Activated CD4-positive, alpha-beta T cell treated with anti-CD3 and anti-CD28 coated beads, Interleukin-2, amount 10 ng/mL, durations not matched to agents 24 days and 14 days (primary cell): ENCODE results near the gene TIMP1. TPM values are rescaled to one million over a fixed set of nuclear protein-coding genes. Genes with fewer than 3 reads are reported as not detected.

Source experiments
- DNase-seq: peaks from one replicate; pipeline ENCODE4 v3.0.0; 2022
- H3K27ac Mint-ChIP-seq: one replicate; pipeline ENCODE4 v1.8.0; 2022; ENCODE audit warnings: mild to moderate bottlenecking, mixed read lengths
- H3K27me3 Mint-ChIP-seq: one replicate; pipeline ENCODE4 v1.8.0; 2022; ENCODE audit warnings: mixed read lengths
- H3K36me3 Mint-ChIP-seq: one replicate; pipeline ENCODE4 v1.8.0; 2022; ENCODE audit warnings: low read depth, mild to moderate bottlenecking, mixed read lengths
- H3K4me1 Mint-ChIP-seq: one replicate; pipeline ENCODE4 v1.8.0; 2021; ENCODE audit warnings: mixed read lengths
- H3K4me3 Mint-ChIP-seq: one replicate; pipeline ENCODE4 v1.8.0; 2022; ENCODE audit warnings: mild to moderate bottlenecking, moderate library complexity, mixed read lengths
- H3K9me3 Mint-ChIP-seq: one replicate; pipeline ENCODE4 v1.8.0; 2021; ENCODE audit warnings: mixed read lengths
- intact Hi-C: fragments of 100-400 bp; cut with micrococcal nuclease; formaldehyde crosslinking; loops from one replicate; pipeline ENCODE4 v1.15.1; 2023
- total RNA-seq: library from RNA; stranded (reverse); gene quantifications from 2 replicates; pipeline ENCODE4 v1.2.3, GENCODE V29; 2022

The TIMP1 gene
- total RNA-seq, result 65.2 and 65.6 TPM in 2 replicates

DNA sequence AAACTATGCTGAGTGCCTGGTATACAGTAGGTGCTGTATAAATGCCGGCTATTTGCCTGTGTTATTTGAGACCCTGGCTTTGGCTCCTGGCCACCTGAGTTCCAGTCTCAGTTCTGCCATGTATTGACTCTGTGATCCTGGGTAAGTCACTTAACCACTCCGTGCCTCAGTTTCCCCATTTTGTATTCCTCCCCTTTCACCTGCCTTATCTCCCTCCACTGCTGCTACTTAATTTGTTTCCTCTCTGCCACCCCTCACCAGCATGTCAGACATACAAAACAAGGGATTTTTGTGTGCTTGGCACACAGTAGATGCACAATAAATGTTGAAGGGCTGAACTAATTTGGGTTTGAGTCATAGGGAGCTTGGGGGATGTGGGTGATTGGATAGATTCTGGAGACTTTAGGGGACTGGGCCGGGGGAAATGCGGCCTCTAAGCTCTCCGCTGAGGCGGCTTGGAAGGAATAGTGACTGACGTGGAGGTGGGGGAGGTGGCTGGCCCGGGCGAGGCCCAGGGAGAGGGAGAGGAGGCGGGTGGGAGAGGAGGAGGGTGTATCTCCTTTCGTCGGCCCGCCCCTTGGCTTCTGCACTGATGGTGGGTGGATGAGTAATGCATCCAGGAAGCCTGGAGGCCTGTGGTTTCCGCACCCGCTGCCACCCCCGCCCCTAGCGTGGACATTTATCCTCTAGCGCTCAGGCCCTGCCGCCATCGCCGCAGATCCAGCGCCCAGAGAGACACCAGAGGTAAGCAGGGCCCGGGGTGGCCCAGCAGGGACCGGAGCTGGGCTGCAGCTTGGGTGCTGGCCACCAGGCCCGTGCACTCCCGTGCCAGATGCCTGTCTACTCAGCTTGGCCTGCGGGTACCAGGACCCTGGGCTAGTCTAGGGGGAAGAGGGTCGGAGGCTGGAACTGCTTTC, at the start of gene TIMP1:
Gene TIMP1, plus strand, starts transcription at position 706 of the 917 bp plus-strand sequence. CDS start 980 bp downstream, outside the sequence.
- peaks cover 12% of the 10 kb centered on the region for H3K36me3 Mint-ChIP-seq
- peaks cover under 1% of the 10 kb centered on the region for H3K27me3 Mint-ChIP-seq
- no peaks in the 10 kb centered on the region for H3K9me3 Mint-ChIP-seq
- H3K27ac Mint-ChIP-seq, result peak within 1 kb of the TSS; percentile 81
- peak within 1 kb of the TSS; percentile 80 for H3K4me3 Mint-ChIP-seq
- peak; percentile 93 for DNase-seq
- intact Hi-C loops, result loop anchor here (2.0 to 5.0 kb wide), 4 partner anchors 21 to 69 kb away; partner anchors contain the start of genes ARAF and ELK1
- peaks cover 40% of the 10 kb centered on the region for H3K4me1 Mint-ChIP-seq

DNA sequence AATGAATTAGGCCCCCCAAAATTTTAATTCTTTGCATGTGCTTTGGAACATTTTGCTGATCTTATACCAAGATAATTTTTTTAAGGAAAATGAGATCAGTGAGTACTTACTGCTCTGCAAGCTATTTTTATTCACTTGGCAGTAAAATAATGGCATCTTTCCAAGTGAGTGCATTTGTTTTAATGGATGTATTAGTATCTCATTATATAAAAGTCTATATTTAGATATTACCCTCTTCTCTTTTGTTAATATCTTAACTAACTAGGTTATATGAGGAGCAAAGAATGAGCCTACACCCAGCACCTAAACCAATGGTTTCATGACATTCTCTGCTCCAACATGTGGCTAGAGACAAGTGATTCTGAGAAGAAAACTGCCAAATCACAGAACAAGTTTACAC, 42.4 kb upstream of the TIMP1 start:
- no peak for DNase-seq
- Mint-ChIP-seq H3K27ac (no peak overlapping the region), H3K27me3 (no peaks in the 10 kb centered on the region), H3K4me1 (no peaks in the 10 kb centered on the region), H3K36me3 (no peaks in the 10 kb centered on the region), H3K9me3 (no peaks in the 10 kb centered on the region), H3K4me3 (no peak overlapping the region)
- intact Hi-C loops, result no loop called here

DNA sequence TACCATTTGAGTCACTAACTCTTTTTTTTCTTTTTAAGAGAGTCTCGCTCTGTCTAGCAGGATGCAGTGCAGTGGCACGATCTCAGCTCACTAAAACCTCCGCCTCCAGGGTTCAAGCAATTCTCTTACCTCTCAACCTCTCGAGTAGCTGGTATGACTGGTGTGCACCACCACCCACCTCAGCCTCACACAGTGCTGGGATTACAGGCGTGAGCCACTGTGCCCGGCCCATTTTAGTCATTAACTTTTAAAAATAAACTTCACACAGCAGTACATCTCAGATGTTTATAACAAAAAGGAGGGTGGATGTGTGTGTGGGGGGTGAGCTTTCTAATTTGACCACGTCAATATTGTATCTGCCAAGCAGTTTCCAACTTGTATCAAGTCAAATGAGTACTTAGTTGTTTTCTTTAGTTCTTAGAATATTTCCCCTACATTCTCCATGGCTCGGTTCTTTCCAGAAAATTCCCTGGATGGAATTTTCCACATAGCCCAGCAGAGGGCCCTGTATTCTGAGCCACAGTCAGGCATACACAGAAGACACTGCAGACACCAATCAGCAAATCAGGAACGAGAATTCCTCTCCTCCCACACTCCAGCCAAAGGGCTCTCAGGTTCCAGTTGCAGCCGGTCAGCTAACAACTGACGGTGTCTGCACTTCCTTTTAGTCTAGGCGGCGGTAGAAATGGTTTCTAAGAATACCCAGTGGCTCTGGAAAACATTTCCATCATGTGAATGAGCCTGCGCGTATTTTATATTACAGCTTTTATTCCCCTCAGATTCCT, 41.3 kb upstream of the TIMP1 start:
- H3K27me3 Mint-ChIP-seq, result no peaks in the 10 kb centered on the region
- DNase-seq, result no peak
- H3K36me3 Mint-ChIP-seq, result no peaks in the 10 kb centered on the region
- no peaks in the 10 kb centered on the region for H3K4me1 Mint-ChIP-seq
- no peak overlapping the region for H3K27ac Mint-ChIP-seq
- H3K9me3 Mint-ChIP-seq, result no peaks in the 10 kb centered on the region
- no peak overlapping the region for H3K4me3 Mint-ChIP-seq
- intact Hi-C loops, result no loop called here

DNA sequence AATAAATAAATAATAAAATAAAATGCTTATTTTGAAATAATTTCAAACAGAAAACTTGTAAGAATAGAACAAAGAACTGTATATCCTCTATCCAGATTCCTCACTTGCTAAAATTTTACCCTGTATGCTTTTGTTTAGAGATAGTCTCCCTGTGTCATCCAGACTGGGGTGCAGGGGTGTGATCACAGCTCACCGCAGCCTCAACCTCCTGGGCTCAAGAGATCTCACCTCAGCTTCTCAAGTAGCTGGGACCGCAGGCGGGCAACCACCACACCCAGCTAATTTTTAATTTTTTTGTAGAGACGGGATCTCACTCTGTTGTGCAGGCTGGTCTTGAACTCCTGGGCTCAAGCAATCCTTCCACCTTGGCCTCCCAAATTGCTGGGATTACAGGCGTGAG, 38.7 kb upstream of the TIMP1 start:
- H3K36me3 Mint-ChIP-seq, result no peaks in the 10 kb centered on the region
- no peaks in the 10 kb centered on the region for H3K27me3 Mint-ChIP-seq
- no peak overlapping the region for H3K4me3 Mint-ChIP-seq
- intact Hi-C loops, result no loop called here
- H3K9me3 Mint-ChIP-seq, result no peaks in the 10 kb centered on the region
- no peak for DNase-seq
- no peak overlapping the region for H3K27ac Mint-ChIP-seq
- H3K4me1 Mint-ChIP-seq, result no peaks in the 10 kb centered on the region

DNA sequence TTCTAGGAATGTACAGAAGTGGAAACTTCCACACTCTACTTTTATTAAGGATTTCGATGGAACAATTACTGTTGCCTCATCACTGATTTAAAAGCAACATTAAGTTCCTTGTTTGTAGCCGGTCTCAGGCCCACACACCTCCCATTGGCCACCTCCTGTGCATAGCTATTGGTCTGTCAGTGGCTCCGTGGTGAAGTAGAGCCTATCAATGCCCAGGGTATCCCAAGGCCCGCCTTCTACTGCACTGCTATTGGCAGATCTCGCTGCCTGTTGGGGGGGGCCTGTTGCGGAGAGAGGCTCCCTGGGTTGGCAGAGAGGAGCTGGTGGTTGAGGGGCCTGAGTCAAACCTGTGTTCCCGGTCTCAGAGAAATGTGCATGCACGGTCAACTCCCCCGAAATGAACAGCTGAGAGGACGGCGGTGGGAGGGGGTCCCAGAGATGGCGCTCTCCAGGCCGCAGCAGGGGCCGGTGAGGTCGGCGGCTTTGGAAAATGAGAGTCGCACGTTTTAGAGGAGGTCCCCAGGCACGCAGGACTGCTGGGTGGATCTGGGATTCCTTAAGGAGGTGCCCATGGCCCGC, 26.1 kb upstream of the TIMP1 start:
- peak; percentile 94 for DNase-seq
- Mint-ChIP-seq H3K27me3 (no peaks in the 10 kb centered on the region), H3K36me3 (no peaks in the 10 kb centered on the region), H3K4me3 (peak overlapping the region; percentile 95), H3K9me3 (no peaks in the 10 kb centered on the region), H3K27ac (peak overlapping the region; percentile 89), H3K4me1 (peaks cover 17% of the 10 kb centered on the region)
- intact Hi-C loops, result no loop called here

DNA sequence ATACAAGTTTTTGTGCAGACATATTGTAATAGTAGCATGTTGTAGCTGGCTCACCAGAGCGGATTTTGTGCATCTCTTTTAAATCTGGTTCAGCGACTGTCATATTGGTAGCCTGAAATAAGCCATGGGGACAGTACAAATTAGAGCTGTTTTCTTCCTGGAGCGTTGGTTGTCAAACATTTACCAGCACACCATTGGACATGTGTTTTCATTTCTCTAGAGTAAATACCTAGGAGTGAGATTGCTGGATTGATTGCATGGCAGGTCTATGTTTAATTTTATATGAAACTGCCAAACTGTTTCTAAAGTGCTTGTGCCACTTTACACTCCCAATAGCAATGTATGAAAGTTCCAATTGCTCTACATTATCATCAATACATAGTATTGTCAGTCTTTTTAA, 23.8 kb upstream of the TIMP1 start:
- H3K27ac Mint-ChIP-seq, result peak overlapping the region; percentile 20
- no peak overlapping the region for H3K4me3 Mint-ChIP-seq
- no peaks in the 10 kb centered on the region for H3K27me3 Mint-ChIP-seq
- no peak for DNase-seq
- H3K36me3 Mint-ChIP-seq, result peaks cover 8% of the 10 kb centered on the region
- peaks cover 22% of the 10 kb centered on the region for H3K4me1 Mint-ChIP-seq
- intact Hi-C loops, result no loop called here
- no peaks in the 10 kb centered on the region for H3K9me3 Mint-ChIP-seq

DNA sequence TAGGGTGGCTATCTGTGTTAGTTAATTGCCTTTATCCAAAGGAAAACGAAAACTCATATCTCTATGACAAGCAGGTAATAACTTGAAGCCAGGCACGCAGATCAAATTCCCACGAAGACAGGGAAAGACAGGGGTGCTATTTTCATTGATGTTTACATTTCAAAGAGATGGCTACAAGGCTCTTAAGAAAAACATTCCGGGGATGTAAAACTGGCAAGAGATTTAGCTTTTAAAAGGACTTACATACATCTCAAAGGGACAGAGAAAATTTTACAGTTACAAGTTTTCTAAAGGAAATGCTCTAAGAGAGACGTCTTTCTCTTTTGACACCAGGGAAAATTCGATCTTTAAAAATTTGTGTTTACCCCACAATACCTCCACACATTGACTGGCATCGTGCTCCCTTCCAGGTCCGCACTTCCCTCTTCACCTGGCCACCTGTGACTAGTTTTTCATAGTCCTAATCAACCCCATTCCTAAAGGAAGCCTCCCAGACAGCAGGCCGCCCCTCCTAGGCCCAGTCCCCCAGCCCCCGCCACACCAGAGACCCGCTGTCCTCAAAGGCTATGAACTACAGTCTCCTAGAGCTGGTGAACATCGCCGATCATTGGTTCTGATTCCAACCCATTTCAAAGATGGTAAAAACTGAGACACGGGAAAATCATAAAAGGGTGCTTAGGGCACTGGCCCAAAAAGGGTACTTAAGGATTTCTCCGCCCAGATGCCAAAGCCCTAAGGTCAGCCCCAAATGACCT, 21.9 kb upstream of the TIMP1 start:
- Mint-ChIP-seq H3K27ac (peak overlapping the region; percentile 97), H3K36me3 (peaks cover 18% of the 10 kb centered on the region), H3K27me3 (no peaks in the 10 kb centered on the region), H3K4me3 (peak overlapping the region; percentile 95), H3K9me3 (no peaks in the 10 kb centered on the region), H3K4me1 (peaks cover 30% of the 10 kb centered on the region)
- DNase-seq, result no peak
- intact Hi-C loops, result loop anchor here (2.0 to 10.0 kb wide), 8 partner anchors 22 to 467 kb away; partner anchors contain the start of genes ELK1, TIMP1, UXT and ZNF41

DNA sequence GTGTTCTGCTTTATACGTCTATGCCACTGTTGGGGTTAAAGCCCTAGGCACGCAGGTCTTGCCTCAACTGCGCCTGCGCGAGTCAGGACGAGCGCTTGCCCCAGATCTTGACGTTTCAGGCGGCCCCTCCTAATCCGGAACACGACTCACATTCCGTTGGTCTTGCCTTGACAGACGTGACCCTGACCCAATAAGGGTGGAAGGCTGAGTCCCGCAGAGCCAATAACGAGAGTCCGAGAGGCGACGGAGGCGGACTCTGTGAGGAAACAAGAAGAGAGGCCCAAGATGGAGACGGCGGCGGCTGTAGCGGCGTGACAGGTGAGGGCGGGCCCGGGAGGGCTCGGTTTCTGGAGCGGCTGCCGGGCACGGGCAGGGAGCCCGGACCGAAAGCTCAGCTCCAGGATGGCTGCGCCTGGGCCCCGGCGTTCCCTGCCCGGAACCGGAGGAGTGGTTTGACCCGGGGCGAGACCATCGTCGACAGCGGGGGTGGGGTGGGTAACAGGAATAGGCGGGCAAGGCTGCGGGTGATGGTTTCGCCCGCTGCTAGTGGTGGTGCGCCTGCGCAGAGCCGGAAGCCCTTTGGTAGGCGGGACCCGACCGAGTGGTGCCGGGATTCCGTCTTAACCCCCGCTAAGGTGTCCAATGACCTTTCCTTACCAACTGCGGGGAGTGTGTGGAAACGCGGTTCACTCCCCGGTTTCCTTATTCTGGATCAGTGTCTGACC, 21.1 kb upstream of the TIMP1 start, which contains the start of gene ARAF:
Gene ARAF, plus strand, starts transcription at position 272 of the 725 bp plus-strand sequence. CDS start 1,763 bp downstream, outside the sequence.
- Mint-ChIP-seq H3K4me3 (peak within 1 kb of the TSS; percentile 95), H3K27ac (peak within 1 kb of the TSS; percentile 97), H3K27me3 (no peaks in the 10 kb centered on the region), H3K36me3 (peaks cover 18% of the 10 kb centered on the region), H3K4me1 (peaks cover 28% of the 10 kb centered on the region), H3K9me3 (no peaks in the 10 kb centered on the region)
- peak; percentile 98 for DNase-seq
- intact Hi-C loops, result loop anchor here (2.0 to 10.0 kb wide), 8 partner anchors 22 to 466 kb away; partner anchors contain the start of genes ELK1, TIMP1, UXT and ZNF41

DNA sequence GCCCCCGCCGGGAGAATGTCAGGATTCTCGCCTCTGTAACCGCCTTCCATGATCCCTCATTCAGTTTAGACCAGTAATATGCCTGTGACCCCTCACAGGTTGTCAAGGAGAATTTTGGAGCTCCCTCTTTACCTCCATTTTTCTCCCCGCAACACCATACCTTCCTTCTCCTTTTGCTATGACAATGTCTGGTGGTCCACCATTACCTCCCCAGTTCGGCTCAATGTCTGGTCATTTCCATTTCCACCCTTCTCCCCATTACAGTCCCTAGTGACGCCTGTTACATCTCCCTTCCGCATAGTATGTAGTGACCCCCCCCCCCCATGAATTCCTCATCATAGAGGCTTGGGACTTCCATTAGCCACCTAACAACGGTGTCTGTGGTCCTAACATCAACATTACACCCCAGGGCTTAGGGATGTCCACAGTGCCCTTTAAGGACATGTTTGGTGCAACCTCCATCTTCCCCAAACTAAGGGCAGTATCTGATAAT, 20.5 kb upstream of the TIMP1 start:
- no peak for DNase-seq
- H3K27ac Mint-ChIP-seq, result peak overlapping the region; percentile 97
- peaks cover 24% of the 10 kb centered on the region for H3K4me1 Mint-ChIP-seq

DNA sequence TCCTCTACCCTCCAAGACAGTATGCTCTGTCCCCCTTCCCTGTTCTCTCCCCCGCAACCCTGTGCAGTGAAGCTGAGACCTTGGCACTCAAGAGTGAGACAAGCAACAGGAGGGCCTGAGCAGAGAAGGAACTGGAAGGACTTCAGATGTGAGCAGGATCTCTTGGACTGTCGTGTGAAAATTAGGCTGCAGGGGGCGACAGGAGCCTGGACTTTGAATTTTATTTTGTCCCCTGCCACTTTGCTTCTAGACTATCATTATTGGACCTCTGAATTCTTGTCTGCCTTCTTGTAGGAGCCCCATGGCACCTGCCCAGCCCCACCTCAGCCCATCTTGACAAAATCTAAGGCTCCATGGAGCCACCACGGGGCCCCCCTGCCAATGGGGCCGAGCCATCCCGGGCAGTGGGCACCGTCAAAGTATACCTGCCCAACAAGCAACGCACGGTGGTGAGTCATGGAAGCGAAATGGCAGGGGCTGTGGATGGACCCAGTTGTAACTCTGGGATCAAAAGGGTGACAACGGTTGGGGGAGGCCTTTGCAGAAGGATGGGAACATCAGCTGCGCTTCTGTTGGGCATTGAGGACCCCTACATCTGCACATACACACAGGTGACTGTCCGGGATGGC, 19.5 kb upstream of the TIMP1 start:
- Mint-ChIP-seq H3K9me3 (no peaks in the 10 kb centered on the region), H3K27ac (peak overlapping the region; percentile 53)
- DNase-seq, result peak; percentile 79

More for the DNA sequence above, 20.5 kb upstream of the TIMP1 start:
- peak overlapping the region; percentile 95 for H3K4me3 Mint-ChIP-seq
- no peaks in the 10 kb centered on the region for H3K27me3 Mint-ChIP-seq
- no peaks in the 10 kb centered on the region for H3K9me3 Mint-ChIP-seq
- intact Hi-C loops, result loop anchor here (2.0 to 10.0 kb wide), 8 partner anchors 21 to 466 kb away; partner anchors contain the start of genes ELK1, TIMP1, UXT and ZNF41
- peaks cover 22% of the 10 kb centered on the region for H3K36me3 Mint-ChIP-seq

DNA sequence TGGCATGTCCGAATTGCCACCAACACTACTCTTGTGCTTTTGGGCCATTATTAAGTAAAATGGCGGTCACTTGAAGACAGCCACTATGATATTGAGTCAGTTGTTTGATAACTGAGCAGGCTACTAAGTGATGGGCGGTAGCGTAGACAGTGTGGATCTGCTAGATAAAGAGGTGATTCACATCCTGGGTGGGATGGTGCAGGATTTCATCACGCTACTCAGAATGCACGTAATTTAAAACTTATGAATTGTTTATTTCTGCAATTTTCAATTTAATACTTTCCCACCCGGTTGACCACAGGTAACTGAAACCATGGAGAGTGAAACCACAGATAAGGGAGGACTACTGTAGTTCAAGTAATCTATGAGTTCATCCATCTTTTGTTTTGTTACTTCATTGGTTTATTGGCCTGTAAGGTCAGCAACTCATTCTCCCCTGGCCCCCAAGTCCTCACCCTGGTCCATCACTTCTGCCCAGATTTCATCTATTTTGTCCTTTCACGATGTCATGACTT, 18.4 kb upstream of the TIMP1 start:
- intact Hi-C loops, result loop anchor here (5.0 to 10.0 kb wide), 3 partner anchors 191 to 463 kb away; partner anchors contain the start of gene ZNF81
- H3K36me3 Mint-ChIP-seq, result peaks cover 32% of the 10 kb centered on the region
- peak overlapping the region; percentile 45 for H3K4me3 Mint-ChIP-seq
- no peaks in the 10 kb centered on the region for H3K9me3 Mint-ChIP-seq
- no peak for DNase-seq
- H3K27ac Mint-ChIP-seq, result peak overlapping the region; percentile 76
- H3K4me1 Mint-ChIP-seq, result peaks cover 24% of the 10 kb centered on the region
- H3K27me3 Mint-ChIP-seq, result no peaks in the 10 kb centered on the region

More for the DNA sequence above, 19.5 kb upstream of the TIMP1 start:
- Mint-ChIP-seq H3K27me3 (no peaks in the 10 kb centered on the region), H3K4me1 (peaks cover 24% of the 10 kb centered on the region), H3K36me3 (peaks cover 29% of the 10 kb centered on the region), H3K4me3 (peak overlapping the region; percentile 82)
- intact Hi-C loops, result loop anchor here (5.0 to 10.0 kb wide), 3 partner anchors 192 to 465 kb away; partner anchors contain the start of gene ZNF81
